ENCODE measurements around the gene TTBK1. TPM values are rescaled to one million over a fixed set of nuclear protein-coding genes. Genes with fewer than 3 reads are reported as not detected.

TTBK1 gene
- total and polyA plus RNA-seq, 2 of the 4 experiments (the other 2 are of a cell fraction), result 0.02 TPM; not detected in 1

DNA sequence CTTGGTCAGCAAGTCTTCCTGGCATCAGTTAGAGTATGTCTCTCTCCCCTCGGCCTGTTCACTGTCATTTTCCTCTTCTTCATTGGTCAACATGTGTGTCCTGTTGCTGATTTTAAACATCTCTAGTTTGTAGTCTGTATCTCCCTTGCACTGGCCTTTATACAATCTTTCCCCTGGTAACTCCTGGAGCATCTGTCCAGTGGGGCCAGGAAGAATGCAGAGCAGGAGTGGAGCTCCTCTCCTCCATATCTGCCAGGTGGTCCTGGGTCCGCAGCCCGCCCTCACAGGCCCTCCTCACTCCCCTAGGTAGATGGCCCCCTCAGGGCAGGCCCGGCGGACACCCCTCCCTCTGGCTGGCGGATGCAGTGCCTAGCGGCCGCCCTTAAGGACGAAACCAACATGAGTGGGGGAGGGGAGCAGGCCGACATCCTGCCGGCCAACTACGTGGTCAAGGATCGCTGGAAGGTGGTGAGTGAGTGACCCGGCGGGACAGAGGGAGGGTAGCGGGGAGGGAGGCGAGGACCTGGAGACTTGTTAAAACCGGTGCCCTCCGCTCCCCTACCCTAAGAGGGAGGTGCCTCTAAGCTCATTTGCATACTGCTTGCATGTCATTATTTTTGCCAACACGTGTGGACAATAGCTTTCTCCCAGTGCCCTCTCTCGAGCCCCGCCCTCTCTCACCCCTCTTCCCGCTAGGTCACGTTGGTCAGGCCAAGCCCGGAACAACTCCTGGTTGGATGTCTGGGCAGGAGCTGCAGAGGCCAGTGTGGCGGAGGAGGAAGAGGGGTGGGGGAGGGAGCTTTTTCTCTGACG, 3.2 kb downstream of the TTBK1 start:
- Histone ChIP-seq H3K4me3 (ENCODE audit: insufficient read depth, low read depth, low read length) (peak overlapping the region; percentile 36), H3K9ac (ENCODE audit: low read depth, low read length) (no peak overlapping the region), H3K4me2 (ENCODE audit: low read depth, low read length) (peak overlapping the region; percentile 93), H3K36me3 (ENCODE audit: control insufficient read depth, insufficient read depth, low read length) (no peaks in the 10 kb centered on the region), H4K8ac (ENCODE audit: low read depth in 2 of 2, low read length in 2 of 2) (no peak overlapping the region), H2BK15ac (ENCODE audit: low read depth, low read length) (no peak overlapping the region), H2BK120ac (ENCODE audit: low read depth, low read length) (no peak overlapping the region), H3K27me3 (ENCODE audit: control insufficient read depth, insufficient read depth, low read length) (peaks cover 81% of the 10 kb centered on the region), H3K27ac (ENCODE audit: insufficient read depth, low read length) (no peak overlapping the region), H3K56ac (ENCODE audit: extremely low read depth, insufficient read depth, low read length) (no peak overlapping the region), H4K91ac (ENCODE audit: insufficient read depth, low read depth, low read length) (no peak overlapping the region), H3K9me1 (ENCODE audit: insufficient read depth, low read length) (0 out of 2 replicates have a peak, but pooled peaks cover 4% of the 10 kb centered on the region), H2BK5ac (ENCODE audit: low read depth, low read length, poor library complexity, severe bottlenecking) (no peak overlapping the region), H4K5ac (ENCODE audit: low read depth, low read length) (no peak overlapping the region), H2BK20ac (ENCODE audit: low read depth, low read length) (no peak overlapping the region), H2AK5ac (ENCODE audit: low read depth, low read length) (no peak overlapping the region), H3K23ac (ENCODE audit: low read depth, low read length) (no peak overlapping the region), H3K4me1 (ENCODE audit: control insufficient read depth, insufficient read depth, low read length) (no peaks in the 10 kb centered on the region; the same call in 1 of the 2 replicates), H3K79me1 (ENCODE audit: low read depth in 1 of 2, low read length in 2 of 2) (no peaks in the 10 kb centered on the region), H3K18ac (ENCODE audit: low read depth, low read length) (no peak overlapping the region), H4K20me1 (ENCODE audit: insufficient read depth, low read length) (no peaks in the 10 kb centered on the region), H3K9me3 (ENCODE audit: control insufficient read depth, insufficient read depth, low read length) (no peaks in the 10 kb centered on the region), H3K14ac (replicated peaks; ENCODE audit: low read depth, low read length) (no peak overlapping the region), H2AK9ac (replicated peaks; ENCODE audit: low read depth, low read length, poor library complexity) (no peak overlapping the region), H3K4ac (ENCODE audit: low read depth, low read length) (no peak overlapping the region), H2AFZ (replicated peaks; ENCODE audit: low read length, poor library complexity) (peak overlapping the region; percentile 95)
- dilution Hi-C loops (cut with HindIII; ENCODE audit: low sequenced_read_pairs, unreplicated experiment) (no loop called here), in situ Hi-C loops (cut with MboI; ENCODE audit: low sequenced_read_pairs) (no loop called here), intact Hi-C loops (cut with micrococcal nuclease) (no loop called here)
- DNase-seq, result no peak
- peak; percentile 44 for ATAC-seq (ENCODE audit: low read depth)
- TF ChIP-seq, protein P1, sequence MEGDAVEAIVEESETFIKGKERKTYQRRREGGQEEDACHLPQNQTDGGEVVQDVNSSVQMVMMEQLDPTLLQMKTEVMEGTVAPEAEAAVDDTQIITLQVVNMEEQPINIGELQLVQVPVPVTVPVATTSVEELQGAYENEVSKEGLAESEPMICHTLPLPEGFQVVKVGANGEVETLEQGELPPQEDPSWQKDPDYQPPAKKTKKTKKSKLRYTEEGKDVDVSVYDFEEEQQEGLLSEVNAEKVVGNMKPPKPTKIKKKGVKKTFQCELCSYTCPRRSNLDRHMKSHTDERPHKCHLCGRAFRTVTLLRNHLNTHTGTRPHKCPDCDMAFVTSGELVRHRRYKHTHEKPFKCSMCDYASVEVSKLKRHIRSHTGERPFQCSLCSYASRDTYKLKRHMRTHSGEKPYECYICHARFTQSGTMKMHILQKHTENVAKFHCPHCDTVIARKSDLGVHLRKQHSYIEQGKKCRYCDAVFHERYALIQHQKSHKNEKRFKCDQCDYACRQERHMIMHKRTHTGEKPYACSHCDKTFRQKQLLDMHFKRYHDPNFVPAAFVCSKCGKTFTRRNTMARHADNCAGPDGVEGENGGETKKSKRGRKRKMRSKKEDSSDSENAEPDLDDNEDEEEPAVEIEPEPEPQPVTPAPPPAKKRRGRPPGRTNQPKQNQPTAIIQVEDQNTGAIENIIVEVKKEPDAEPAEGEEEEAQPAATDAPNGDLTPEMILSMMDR (conservative IDR thresholded peaks at IDR 0.05; ENCODE audit: low read depth, low read length), result no peak
- TF ChIP-seq RFX5 (IDR thresholded peaks at IDR 0.05; ENCODE audit: low read depth, low read length), result no peak
- TF ChIP-seq RCOR1 (IDR thresholded peaks at IDR 0.05; ENCODE audit: insufficient replicate concordance, low read length), result no peak
- TF ChIP-seq CEBPB (IDR thresholded peaks at IDR 0.05; ENCODE audit: low read depth, low read length), result no peak
- TF ChIP-seq MAFK (IDR thresholded peaks at IDR 0.05; ENCODE audit: low read depth, low read length), result no peak
- TF ChIP-seq MXI1 (IDR thresholded peaks at IDR 0.05; ENCODE audit: borderline replicate concordance, low read depth, low read length), result no peak
- TF ChIP-seq RAD21 (IDR thresholded peaks at IDR 0.05; ENCODE audit: low read length), result no peak
- TF ChIP-seq NFE2L2 (IDR thresholded peaks at IDR 0.05; ENCODE audit: low read depth, low read length), result no peak
- no peak for TF ChIP-seq MAZ (IDR thresholded peaks at IDR 0.05; ENCODE audit: borderline replicate concordance, low read depth, low read length)
- no peak for TF ChIP-seq FOS (IDR thresholded peaks at IDR 0.05; ENCODE audit: low read depth, low read length)
- TF ChIP-seq, protein P2, sequence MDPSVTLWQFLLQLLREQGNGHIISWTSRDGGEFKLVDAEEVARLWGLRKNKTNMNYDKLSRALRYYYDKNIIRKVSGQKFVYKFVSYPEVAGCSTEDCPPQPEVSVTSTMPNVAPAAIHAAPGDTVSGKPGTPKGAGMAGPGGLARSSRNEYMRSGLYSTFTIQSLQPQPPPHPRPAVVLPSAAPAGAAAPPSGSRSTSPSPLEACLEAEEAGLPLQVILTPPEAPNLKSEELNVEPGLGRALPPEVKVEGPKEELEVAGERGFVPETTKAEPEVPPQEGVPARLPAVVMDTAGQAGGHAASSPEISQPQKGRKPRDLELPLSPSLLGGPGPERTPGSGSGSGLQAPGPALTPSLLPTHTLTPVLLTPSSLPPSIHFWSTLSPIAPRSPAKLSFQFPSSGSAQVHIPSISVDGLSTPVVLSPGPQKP (IDR thresholded peaks at IDR 0.05; ENCODE audit: borderline replicate concordance, low read depth, low read length), result no peak
- no peak for TF ChIP-seq POLR2A (IDR thresholded peaks at IDR 0.05; ENCODE audit: low read depth, low read length)
- TF ChIP-seq SMC3 (IDR thresholded peaks at IDR 0.05; ENCODE audit: low read depth, low read length), result no peak
- TF ChIP-seq, protein P3, sequence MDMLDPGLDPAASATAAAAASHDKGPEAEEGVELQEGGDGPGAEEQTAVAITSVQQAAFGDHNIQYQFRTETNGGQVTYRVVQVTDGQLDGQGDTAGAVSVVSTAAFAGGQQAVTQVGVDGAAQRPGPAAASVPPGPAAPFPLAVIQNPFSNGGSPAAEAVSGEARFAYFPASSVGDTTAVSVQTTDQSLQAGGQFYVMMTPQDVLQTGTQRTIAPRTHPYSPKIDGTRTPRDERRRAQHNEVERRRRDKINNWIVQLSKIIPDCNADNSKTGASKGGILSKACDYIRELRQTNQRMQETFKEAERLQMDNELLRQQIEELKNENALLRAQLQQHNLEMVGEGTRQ (IDR thresholded peaks at IDR 0.05; ENCODE audit: low read depth, low read length), result no peak
- no TSS peak for BruUV-seq (replicated peaks)
- ChIA-PET CTCF (no interaction called here), POLR2A (ENCODE audit: unreplicated experiment) (no interaction called here)
- WGBS, 2 experiments (ENCODE audit: extremely low coverage in 2 of 2, insufficient read length in 1 of 2), result no CpG with 5 or more reads among the region's 27 CpGs
